ENCODE results near the gene DOCK3.

DNA sequence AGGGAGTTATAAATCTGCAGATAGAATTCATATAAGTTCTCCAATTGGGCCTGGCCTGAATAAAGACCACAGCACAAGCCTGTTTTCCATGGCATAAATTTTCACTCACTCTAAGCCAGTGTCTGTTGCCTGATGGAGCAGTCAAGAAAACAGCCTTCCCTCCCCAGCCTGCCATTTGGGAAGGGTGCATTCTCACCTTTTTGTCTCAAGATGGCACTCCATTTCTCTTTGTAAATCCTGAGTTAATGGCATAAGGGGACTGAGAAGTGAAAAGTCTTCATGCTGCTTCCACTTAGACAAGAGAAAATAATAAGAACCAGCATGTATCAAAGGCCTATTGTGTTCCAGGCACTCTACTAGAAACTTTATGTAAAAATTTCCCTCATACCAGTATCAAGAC is 594.7 kb downstream of the DOCK3 start:
- no peak for TF ChIP-seq YY1 (IDR thresholded peaks at IDR 0.05)
- TF ChIP-seq, protein P1, sequence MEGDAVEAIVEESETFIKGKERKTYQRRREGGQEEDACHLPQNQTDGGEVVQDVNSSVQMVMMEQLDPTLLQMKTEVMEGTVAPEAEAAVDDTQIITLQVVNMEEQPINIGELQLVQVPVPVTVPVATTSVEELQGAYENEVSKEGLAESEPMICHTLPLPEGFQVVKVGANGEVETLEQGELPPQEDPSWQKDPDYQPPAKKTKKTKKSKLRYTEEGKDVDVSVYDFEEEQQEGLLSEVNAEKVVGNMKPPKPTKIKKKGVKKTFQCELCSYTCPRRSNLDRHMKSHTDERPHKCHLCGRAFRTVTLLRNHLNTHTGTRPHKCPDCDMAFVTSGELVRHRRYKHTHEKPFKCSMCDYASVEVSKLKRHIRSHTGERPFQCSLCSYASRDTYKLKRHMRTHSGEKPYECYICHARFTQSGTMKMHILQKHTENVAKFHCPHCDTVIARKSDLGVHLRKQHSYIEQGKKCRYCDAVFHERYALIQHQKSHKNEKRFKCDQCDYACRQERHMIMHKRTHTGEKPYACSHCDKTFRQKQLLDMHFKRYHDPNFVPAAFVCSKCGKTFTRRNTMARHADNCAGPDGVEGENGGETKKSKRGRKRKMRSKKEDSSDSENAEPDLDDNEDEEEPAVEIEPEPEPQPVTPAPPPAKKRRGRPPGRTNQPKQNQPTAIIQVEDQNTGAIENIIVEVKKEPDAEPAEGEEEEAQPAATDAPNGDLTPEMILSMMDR (IDR thresholded peaks at IDR 0.05; ENCODE audit: low read depth, low read length, missing input control), result no peak
- TF ChIP-seq, protein P2, sequence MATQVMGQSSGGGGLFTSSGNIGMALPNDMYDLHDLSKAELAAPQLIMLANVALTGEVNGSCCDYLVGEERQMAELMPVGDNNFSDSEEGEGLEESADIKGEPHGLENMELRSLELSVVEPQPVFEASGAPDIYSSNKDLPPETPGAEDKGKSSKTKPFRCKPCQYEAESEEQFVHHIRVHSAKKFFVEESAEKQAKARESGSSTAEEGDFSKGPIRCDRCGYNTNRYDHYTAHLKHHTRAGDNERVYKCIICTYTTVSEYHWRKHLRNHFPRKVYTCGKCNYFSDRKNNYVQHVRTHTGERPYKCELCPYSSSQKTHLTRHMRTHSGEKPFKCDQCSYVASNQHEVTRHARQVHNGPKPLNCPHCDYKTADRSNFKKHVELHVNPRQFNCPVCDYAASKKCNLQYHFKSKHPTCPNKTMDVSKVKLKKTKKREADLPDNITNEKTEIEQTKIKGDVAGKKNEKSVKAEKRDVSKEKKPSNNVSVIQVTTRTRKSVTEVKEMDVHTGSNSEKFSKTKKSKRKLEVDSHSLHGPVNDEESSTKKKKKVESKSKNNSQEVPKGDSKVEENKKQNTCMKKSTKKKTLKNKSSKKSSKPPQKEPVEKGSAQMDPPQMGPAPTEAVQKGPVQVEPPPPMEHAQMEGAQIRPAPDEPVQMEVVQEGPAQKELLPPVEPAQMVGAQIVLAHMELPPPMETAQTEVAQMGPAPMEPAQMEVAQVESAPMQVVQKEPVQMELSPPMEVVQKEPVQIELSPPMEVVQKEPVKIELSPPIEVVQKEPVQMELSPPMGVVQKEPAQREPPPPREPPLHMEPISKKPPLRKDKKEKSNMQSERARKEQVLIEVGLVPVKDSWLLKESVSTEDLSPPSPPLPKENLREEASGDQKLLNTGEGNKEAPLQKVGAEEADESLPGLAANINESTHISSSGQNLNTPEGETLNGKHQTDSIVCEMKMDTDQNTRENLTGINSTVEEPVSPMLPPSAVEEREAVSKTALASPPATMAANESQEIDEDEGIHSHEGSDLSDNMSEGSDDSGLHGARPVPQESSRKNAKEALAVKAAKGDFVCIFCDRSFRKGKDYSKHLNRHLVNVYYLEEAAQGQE (IDR thresholded peaks at IDR 0.05), result no peak
- TF ChIP-seq FOXA1 (IDR thresholded peaks at IDR 0.05), result no peak
- TF ChIP-seq HNF4G (IDR thresholded peaks at IDR 0.05), result no peak
- no peak for TF ChIP-seq GABPA (IDR thresholded peaks at IDR 0.05 in 1 of 2, conservative IDR thresholded peaks at IDR 0.05 in 1 of 2)
- no peak for TF ChIP-seq JUND (IDR thresholded peaks at IDR 0.05)
- no peak for TF ChIP-seq TAF1 (conservative IDR thresholded peaks at IDR 0.05)
- TF ChIP-seq, protein P3, sequence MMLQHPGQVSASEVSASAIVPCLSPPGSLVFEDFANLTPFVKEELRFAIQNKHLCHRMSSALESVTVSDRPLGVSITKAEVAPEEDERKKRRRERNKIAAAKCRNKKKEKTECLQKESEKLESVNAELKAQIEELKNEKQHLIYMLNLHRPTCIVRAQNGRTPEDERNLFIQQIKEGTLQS (IDR thresholded peaks at IDR 0.05), result no peak
- TF ChIP-seq, protein P4, sequence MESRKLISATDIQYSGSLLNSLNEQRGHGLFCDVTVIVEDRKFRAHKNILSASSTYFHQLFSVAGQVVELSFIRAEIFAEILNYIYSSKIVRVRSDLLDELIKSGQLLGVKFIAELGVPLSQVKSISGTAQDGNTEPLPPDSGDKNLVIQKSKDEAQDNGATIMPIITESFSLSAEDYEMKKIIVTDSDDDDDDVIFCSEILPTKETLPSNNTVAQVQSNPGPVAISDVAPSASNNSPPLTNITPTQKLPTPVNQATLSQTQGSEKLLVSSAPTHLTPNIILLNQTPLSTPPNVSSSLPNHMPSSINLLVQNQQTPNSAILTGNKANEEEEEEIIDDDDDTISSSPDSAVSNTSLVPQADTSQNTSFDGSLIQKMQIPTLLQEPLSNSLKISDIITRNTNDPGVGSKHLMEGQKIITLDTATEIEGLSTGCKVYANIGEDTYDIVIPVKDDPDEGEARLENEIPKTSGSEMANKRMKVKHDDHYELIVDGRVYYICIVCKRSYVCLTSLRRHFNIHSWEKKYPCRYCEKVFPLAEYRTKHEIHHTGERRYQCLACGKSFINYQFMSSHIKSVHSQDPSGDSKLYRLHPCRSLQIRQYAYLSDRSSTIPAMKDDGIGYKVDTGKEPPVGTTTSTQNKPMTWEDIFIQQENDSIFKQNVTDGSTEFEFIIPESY (IDR thresholded peaks at IDR 0.05), result no peak
- TF ChIP-seq RAD21 (IDR thresholded peaks at IDR 0.05), result no peak
- TF ChIP-seq SP1 (IDR thresholded peaks at IDR 0.05), result no peak

Measured in liver (tissue), 3 donors.